Mesenchymal stem cell (in vitro differentiated cells and primary cell): ENCODE measurements around the gene NDUFAF5.

ENCODE experiments used
- DNase-seq: peaks from one replicate; pipeline ENCODE4 v3.0.0-alpha.2; 2013
- H2AFZ ChIP-seq: one replicate; pipeline ENCODE4 v1.6.1; 2013; ENCODE audit warnings: low read depth, mild to moderate bottlenecking, control low read depth, inconsistent platforms, low read length, moderate library complexity
- H2AK5ac ChIP-seq: 2 replicates; pipeline ENCODE4 v1.6.1; 2013; ENCODE audit warnings: low read length, moderate library complexity, mild to moderate bottlenecking, inconsistent platforms; ENCODE audit not compliant: severe bottlenecking
- H2BK120ac ChIP-seq: one replicate; pipeline ENCODE4 v1.6.1; 2013; ENCODE audit warnings: low read depth, mild to moderate bottlenecking, inconsistent platforms, low read length, moderate library complexity
- H2BK12ac ChIP-seq, 2 experiments: one replicate each; pipeline ENCODE4 v1.6.1; 2013; ENCODE audit warnings: inconsistent platforms in 2 of 2, low read length in 2 of 2, mild to moderate bottlenecking in 2 of 2, moderate library complexity in 2 of 2, control low read depth in 1 of 2
- H2BK15ac ChIP-seq: one replicate; pipeline ENCODE4 v1.6.1; 2013; ENCODE audit warnings: mild to moderate bottlenecking, low read depth, inconsistent platforms; ENCODE audit not compliant: poor library complexity, severe bottlenecking
- H2BK5ac ChIP-seq: 2 replicates; pipeline ENCODE4 v1.6.1; 2013; ENCODE audit warnings: low read depth, mild to moderate bottlenecking, low read length, control low read depth, inconsistent platforms; ENCODE audit not compliant: poor library complexity, severe bottlenecking
- H3K14ac ChIP-seq, 2 experiments: one replicate each; pipeline ENCODE4 v1.6.1; 2013; ENCODE audit warnings: inconsistent platforms in 2 of 2, low read length in 2 of 2, control low read depth in 1 of 2, mild to moderate bottlenecking in 1 of 2, moderate library complexity in 1 of 2
- H3K18ac ChIP-seq, 2 experiments: one replicate each; pipeline ENCODE4 v1.6.1; 2013; ENCODE audit warnings: inconsistent platforms in 2 of 2, low read length in 2 of 2, control low read depth in 1 of 2, low read depth in 1 of 2, mild to moderate bottlenecking in 1 of 2
- H3K23ac ChIP-seq, 2 experiments: one replicate each; pipeline ENCODE4 v1.6.1; 2013; ENCODE audit warnings: inconsistent platforms in 2 of 2, low read length in 2 of 2, mild to moderate bottlenecking in 2 of 2, moderate library complexity in 2 of 2, control low read depth in 1 of 2
- H3K27ac ChIP-seq: 2 replicates; pipeline ENCODE4 v1.5.1; 2013; ENCODE audit warnings: mild to moderate bottlenecking, moderate library complexity, low read length, control low read depth, inconsistent platforms; ENCODE audit not compliant: poor library complexity, severe bottlenecking
- H3K27me3 ChIP-seq, 2 experiments: 2 replicates each; pipeline versions ENCODE4 v1.6.1 to v1.7.0; 2013; ENCODE audit warnings: low read length in 2 of 2, mild to moderate bottlenecking in 2 of 2, moderate library complexity in 2 of 2, control low read depth in 1 of 2, inconsistent platforms in 1 of 2; ENCODE audit not compliant: control insufficient read depth in 1 of 2, insufficient read depth in 1 of 2
- H3K36me3 ChIP-seq, 2 experiments: 2 replicates each; pipeline versions ENCODE4 v1.6.1 to v1.7.0; 2013; ENCODE audit warnings: low read length in 2 of 2, control low read depth in 1 of 2, inconsistent platforms in 1 of 2, low read depth in 1 of 2, mild to moderate bottlenecking in 1 of 2; ENCODE audit not compliant: insufficient read depth in 2 of 2, control insufficient read depth in 1 of 2
- H3K4ac ChIP-seq, 2 experiments: one replicate each; pipeline ENCODE4 v1.6.1; 2013; ENCODE audit warnings: inconsistent platforms in 2 of 2, low read length in 2 of 2, mild to moderate bottlenecking in 2 of 2, moderate library complexity in 2 of 2, control low read depth in 1 of 2, low read depth in 1 of 2
- H3K4me1 ChIP-seq: 2 replicates; pipeline ENCODE4 v1.6.1; 2013; ENCODE audit warnings: low read depth, low read length, control low read depth; ENCODE audit not compliant: control insufficient read depth, insufficient read depth
- H3K4me2 ChIP-seq: 2 replicates; pipeline ENCODE4 v1.6.1; 2013; ENCODE audit warnings: low read length, mild to moderate bottlenecking, inconsistent platforms; ENCODE audit not compliant: poor library complexity, severe bottlenecking
- H3K4me3 ChIP-seq, 2 experiments: 2 replicates each; pipeline versions ENCODE4 v1.5.1 to v1.7.0; 2013; ENCODE audit warnings: low read length in 2 of 2, mild to moderate bottlenecking in 2 of 2, control low read depth in 1 of 2, low read depth in 1 of 2; ENCODE audit not compliant: insufficient read depth in 1 of 2
- H3K79me1 ChIP-seq: replicated peaks from 2 replicates; pipeline ENCODE4 v1.6.1; 2013; ENCODE audit warnings: mild to moderate bottlenecking, control low read depth, low read length, inconsistent platforms; ENCODE audit not compliant: poor library complexity, severe bottlenecking
- H3K9ac ChIP-seq: 2 replicates; pipeline ENCODE4 v1.7.0; 2013; ENCODE audit warnings: mild to moderate bottlenecking, low read length, moderate library complexity
- H3K9me3 ChIP-seq: 2 replicates; pipeline ENCODE4 v1.7.0; 2013; ENCODE audit warnings: mild to moderate bottlenecking, low read length; ENCODE audit not compliant: control insufficient read depth
- H4K8ac ChIP-seq: one replicate; pipeline ENCODE4 v1.6.1; 2013; ENCODE audit warnings: inconsistent platforms, mild to moderate bottlenecking, low read length, moderate library complexity
- H4K91ac ChIP-seq: one replicate; pipeline ENCODE4 v1.6.1; 2013; ENCODE audit warnings: mild to moderate bottlenecking, low read length, inconsistent platforms
- WGBS: methylation state at CpG from one replicate; pipeline ENCODE4 v1.1.7; 2013; ENCODE audit warnings: mixed read lengths; 5-methylcytosine and 5-hydroxymethylcytosine counted together

The NDUFAF5 gene

DNA sequence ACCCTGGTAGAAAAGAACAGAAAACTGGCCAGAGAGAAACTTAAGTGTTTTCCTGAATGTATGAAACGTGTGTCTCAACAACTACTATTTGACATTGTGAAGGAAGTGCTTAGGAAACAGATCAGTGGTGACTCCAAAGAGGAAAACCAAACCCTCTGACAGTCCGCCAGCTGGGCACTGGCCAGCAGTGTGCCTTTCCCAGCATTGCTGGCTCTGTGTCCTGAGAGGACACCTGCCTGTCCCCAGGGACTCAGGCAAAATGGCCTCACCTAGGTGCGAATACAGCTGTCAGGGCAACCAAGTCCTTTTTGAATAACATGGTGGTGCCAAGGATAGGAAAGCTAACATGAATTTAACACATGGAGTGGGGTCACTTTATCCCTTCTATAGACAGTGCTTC is 72.5 kb downstream of the NDUFAF5 start:
- Histone ChIP-seq H3K9me3 (no peaks in the 10 kb centered on the region), H2BK15ac (no peak overlapping the region), H3K23ac (no peak overlapping the region), H2BK12ac (no peak overlapping the region), H3K9ac (no peak overlapping the region), H3K79me1 (no peaks in the 10 kb centered on the region), H3K14ac (no peak overlapping the region), H3K18ac (no peak overlapping the region), H2AFZ (no peak overlapping the region), H3K4me1 (no peaks in the 10 kb centered on the region), H3K36me3 (no peaks in the 10 kb centered on the region), H2BK120ac (no peak overlapping the region), H4K91ac (no peak overlapping the region), H3K27me3 (no peaks in the 10 kb centered on the region), H2BK5ac (no peak overlapping the region), H3K27ac (no peak overlapping the region), H4K8ac (no peak overlapping the region), H3K4ac (no peak overlapping the region), H2AK5ac (no peak overlapping the region), H3K4me2 (no peak overlapping the region), H3K4me3 (no peak overlapping the region)
- no peak for DNase-seq
- WGBS, result 64% methylated on average over 3 of the region's 3 CpGs

DNA sequence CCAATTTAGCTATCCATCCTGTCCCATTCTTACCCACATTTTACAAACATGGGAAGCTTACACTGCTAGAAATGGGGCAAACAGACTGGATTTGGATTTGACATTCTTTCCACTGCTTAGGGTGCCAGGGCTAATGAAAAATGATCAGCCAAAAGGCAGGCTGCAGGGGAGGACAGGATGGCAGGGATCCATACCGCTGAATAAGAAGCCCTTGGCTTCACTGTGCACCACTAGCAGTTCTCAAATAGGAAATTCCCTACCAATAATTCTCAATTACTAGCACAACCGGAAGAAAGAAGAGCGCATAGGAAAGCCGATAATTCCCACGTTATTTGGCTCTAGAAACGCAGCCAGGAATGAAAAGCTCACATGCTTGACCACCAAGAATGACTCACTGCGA is 73.1 kb downstream of the NDUFAF5 start:
- Histone ChIP-seq H3K4ac (no peak overlapping the region), H3K9me3 (no peaks in the 10 kb centered on the region), H2BK12ac (no peak overlapping the region), H3K79me1 (no peaks in the 10 kb centered on the region), H3K18ac (no peak overlapping the region), H3K4me2 (no peak overlapping the region), H4K91ac (no peak overlapping the region), H3K9ac (no peak overlapping the region), H3K27me3 (no peaks in the 10 kb centered on the region), H2AK5ac (no peak overlapping the region), H3K4me3 (no peak overlapping the region), H2BK120ac (no peak overlapping the region), H3K14ac (no peak overlapping the region), H2BK15ac (no peak overlapping the region), H3K23ac (no peak overlapping the region), H3K36me3 (no peaks in the 10 kb centered on the region), H2AFZ (no peak overlapping the region), H4K8ac (no peak overlapping the region), H3K4me1 (no peaks in the 10 kb centered on the region), H2BK5ac (no peak overlapping the region), H3K27ac (no peak overlapping the region)
- 87% methylated on average over 7 of the region's 7 CpGs for WGBS
- DNase-seq, result no peak

DNA sequence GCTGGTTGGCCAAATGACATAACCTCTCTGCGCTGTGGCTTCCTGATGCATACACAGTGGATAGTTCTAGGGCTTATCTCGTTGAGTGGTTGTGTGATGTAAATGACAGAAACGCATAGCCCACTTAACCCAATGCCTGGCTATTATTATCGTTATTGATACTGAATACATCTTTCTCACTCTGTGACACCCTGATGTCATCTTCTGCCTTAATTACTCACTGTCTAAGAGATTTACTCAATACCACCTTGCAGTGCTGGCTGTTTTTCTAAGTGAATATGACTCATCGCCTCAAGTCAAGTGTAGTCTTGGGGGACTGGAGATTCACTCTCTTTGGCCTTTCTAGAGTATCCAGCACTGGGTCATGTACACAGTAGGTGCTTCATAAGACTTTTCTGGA is 73.6 kb downstream of the NDUFAF5 start:
- Histone ChIP-seq H4K91ac (no peak overlapping the region), H3K4me1 (no peaks in the 10 kb centered on the region), H3K4me3 (no peak overlapping the region), H2BK12ac (no peak overlapping the region), H3K4me2 (no peak overlapping the region), H2BK15ac (no peak overlapping the region), H2AFZ (no peak overlapping the region), H3K14ac (no peak overlapping the region), H4K8ac (no peak overlapping the region), H3K9ac (no peak overlapping the region), H3K36me3 (no peaks in the 10 kb centered on the region), H3K4ac (no peak overlapping the region), H2AK5ac (no peak overlapping the region), H3K23ac (no peak overlapping the region), H3K18ac (no peak overlapping the region), H2BK120ac (no peak overlapping the region), H3K27ac (no peak overlapping the region), H3K27me3 (no peaks in the 10 kb centered on the region), H3K9me3 (no peaks in the 10 kb centered on the region), H2BK5ac (no peak overlapping the region), H3K79me1 (no peaks in the 10 kb centered on the region)
- WGBS, result 100% methylated on average over 2 of the region's 5 CpGs
- DNase-seq, result no peak

DNA sequence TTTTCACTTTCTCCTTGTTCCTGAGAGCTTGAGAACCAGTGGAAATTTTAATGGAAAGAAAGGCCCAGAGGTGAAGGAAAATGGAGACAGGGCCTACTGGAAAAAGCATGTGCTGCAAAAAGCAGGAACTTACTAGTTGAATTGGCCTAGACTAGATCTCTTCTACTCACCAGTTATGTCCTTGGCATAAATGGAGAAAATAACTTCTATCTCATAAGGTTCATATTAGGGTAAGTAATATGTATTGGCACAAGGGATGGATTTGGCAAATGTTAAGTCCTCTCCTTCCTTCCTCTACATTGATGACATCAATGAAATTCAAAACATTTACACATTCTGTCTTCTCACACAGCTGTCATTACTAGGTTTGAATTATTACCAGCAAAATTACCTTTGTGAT is 74.0 kb downstream of the NDUFAF5 start:
- Histone ChIP-seq H3K36me3 (no peaks in the 10 kb centered on the region), H4K8ac (no peak overlapping the region), H2AK5ac (no peak overlapping the region)

More for the DNA sequence above, 74.0 kb downstream of the NDUFAF5 start:
- no peak overlapping the region for H3K4me3 ChIP-seq
- H3K23ac ChIP-seq, result no peak overlapping the region
- no peak overlapping the region for H3K4me2 ChIP-seq
- H3K27ac ChIP-seq, result no peak overlapping the region
- no peak overlapping the region for H3K4ac ChIP-seq
- no peak for DNase-seq
- no peak overlapping the region for H2BK5ac ChIP-seq
- no peak overlapping the region for H3K9ac ChIP-seq
- no peak overlapping the region for H2BK12ac ChIP-seq
- no peaks in the 10 kb centered on the region for H3K79me1 ChIP-seq
- H4K91ac ChIP-seq, result no peak overlapping the region
- H3K18ac ChIP-seq, result no peak overlapping the region
- H3K27me3 ChIP-seq, result no peaks in the 10 kb centered on the region
- H3K9me3 ChIP-seq, result no peaks in the 10 kb centered on the region
- no peak overlapping the region for H3K14ac ChIP-seq
- H2AFZ ChIP-seq, result no peak overlapping the region
- no peak overlapping the region for H2BK120ac ChIP-seq
- H2BK15ac ChIP-seq, result no peak overlapping the region
- no peaks in the 10 kb centered on the region for H3K4me1 ChIP-seq
